ENCODE results near the gene OCSTAMP. TPM values are rescaled to one million over a fixed set of nuclear protein-coding genes. Genes with fewer than 3 reads are reported as not detected.
A peak's percentile ranks its signal among the peaks of the same experiment; 100 is the strongest.

The OCSTAMP gene
- total RNA-seq, 4 donors from 2014 or later: not detected

DNA sequence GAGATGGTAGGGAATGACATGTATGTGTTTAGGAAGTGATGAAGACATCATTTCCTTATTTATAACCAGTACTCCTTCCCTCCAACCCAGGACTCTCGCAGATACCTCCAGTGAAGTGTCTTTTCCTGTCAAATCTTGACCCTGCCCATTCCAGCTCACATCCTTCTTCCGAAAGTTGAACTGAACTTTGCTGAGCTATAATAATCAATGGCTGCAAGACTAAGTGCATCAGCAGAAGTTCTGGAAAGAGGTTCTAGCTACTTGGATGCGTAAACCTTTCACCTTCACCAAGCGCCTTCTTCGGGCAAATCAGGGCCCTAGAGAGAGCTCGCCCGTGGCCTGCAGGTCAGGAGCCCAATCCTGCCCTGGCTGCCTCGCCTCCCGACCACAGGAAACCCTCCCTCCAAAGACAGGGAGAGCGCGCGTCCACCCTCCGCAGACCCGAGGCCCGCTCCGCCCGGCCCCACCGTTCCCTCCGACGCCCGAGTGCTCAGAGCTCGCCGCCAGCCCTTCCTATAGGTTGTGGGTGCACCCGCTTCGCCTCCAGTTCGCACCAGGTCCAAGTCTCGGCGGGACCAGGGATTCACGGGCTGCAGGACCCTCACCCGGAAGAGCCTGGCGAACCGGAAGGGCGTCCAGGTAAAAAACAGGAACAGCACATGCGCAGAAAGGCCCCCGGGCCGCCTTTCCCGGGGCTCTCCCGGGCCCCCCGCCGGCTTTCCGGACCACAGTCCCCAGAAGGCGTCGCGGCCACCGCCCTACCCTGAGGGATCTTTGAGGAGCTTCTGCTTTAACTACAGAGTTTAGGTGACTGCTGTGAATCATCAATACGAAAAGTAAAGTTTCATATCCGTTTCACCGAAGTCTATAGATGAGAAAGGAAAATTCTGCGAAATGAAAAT is 37.3 kb downstream of the OCSTAMP start, which contains the start of gene ZNF334:
ZNF334 (minus strand) TSS at position 617 of the 902 bp plus-strand sequence. CDS start 1,457 bp downstream, outside the sequence.
- peaks cover 4 to 11% (median 8%) of the 10 kb centered on the region in 4 donors for H3K4me1 ChIP-seq
- 7% methylated on average over 22 of the region's 49 CpGs for WGBS
- no peaks in the 10 kb centered on the region for H3K9me3 ChIP-seq
- peak within 1 kb of the TSS; percentile 40 to 71 (median 48) for H3K27ac ChIP-seq (replicated peaks in 1 of 4)
- H3K4me3 ChIP-seq: peak within 1 kb of the TSS; percentile 55 to 78 (median 66)
- TF ChIP-seq, protein P1, sequence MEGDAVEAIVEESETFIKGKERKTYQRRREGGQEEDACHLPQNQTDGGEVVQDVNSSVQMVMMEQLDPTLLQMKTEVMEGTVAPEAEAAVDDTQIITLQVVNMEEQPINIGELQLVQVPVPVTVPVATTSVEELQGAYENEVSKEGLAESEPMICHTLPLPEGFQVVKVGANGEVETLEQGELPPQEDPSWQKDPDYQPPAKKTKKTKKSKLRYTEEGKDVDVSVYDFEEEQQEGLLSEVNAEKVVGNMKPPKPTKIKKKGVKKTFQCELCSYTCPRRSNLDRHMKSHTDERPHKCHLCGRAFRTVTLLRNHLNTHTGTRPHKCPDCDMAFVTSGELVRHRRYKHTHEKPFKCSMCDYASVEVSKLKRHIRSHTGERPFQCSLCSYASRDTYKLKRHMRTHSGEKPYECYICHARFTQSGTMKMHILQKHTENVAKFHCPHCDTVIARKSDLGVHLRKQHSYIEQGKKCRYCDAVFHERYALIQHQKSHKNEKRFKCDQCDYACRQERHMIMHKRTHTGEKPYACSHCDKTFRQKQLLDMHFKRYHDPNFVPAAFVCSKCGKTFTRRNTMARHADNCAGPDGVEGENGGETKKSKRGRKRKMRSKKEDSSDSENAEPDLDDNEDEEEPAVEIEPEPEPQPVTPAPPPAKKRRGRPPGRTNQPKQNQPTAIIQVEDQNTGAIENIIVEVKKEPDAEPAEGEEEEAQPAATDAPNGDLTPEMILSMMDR (IDR thresholded peaks at IDR 0.05): no peak
- TF ChIP-seq EP300 (IDR thresholded peaks at IDR 0.05) (no peak), POLR2AphosphoS5 (IDR thresholded peaks at IDR 0.05) (peak; percentile 48 to 54)
- no peak for DNase-seq (ENCODE audit: extremely low spot score)
- H3K27me3 ChIP-seq: peaks cover 0 to 22% (median 0%) of the 10 kb centered on the region in 4 donors
- H3K36me3 ChIP-seq: no peaks in the 10 kb centered on the region
- intact Hi-C loops (cut with DNase I): no loop called here

- no peak overlapping the region for H3K27ac ChIP-seq (replicated peaks in 1 of 4)
- no peaks in the 10 kb centered on the region for H3K9me3 ChIP-seq
- no peaks in the 10 kb centered on the region for H3K27me3 ChIP-seq
- DNase-seq (ENCODE audit: extremely low spot score): no peak
- H3K36me3 ChIP-seq: no peaks in the 10 kb centered on the region
- 77% methylated on average over 2 of the region's 2 CpGs for WGBS
- intact Hi-C loops (cut with DNase I): no loop called here
- H3K4me1 ChIP-seq: peaks cover 4 to 11% (median 8%) of the 10 kb centered on the region in 4 donors
- no peak overlapping the region for H3K4me3 ChIP-seq
- TF ChIP-seq POLR2AphosphoS5 (IDR thresholded peaks at IDR 0.05) (no peak), EP300 (IDR thresholded peaks at IDR 0.05) (no peak), POLR2A (IDR thresholded peaks at IDR 0.05; ENCODE audit: low read depth) (no peak)
- TF ChIP-seq, protein P1 (IDR thresholded peaks at IDR 0.05): no peak
These were observed 40.9 kb downstream of the OCSTAMP start for GRCh38 chr20:46509523-46509922.

DNA sequence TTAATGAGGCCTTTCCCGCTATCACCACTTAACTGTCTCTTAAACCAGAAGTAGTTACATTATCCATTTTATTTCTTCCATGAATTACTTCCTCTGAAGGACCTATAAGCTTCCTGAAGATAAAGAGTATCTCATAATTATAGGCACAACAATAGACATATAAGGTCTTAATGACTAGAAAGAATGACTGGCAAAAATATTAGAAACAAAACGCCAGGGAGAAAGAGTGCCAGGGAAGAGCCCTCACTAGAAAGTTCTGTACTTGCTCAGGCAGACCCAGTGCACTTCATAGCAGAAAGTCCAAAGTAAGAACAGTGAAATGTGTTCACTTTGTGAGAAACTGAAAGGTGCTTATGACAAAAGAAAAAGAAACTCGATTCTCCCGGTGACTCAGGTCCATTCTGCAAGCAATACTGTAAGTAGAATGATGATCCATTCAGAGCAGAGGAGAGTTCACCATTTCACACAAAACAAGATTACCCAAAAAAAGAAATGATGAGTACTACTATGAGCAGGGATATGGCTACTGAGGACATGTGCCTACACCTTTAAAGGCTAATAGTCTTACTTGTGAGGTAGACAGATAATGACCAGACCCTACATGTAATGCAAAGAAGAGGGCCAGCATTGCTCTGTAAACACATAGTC is 42.6 kb downstream of the OCSTAMP start:
- Histone ChIP-seq H3K9me3 (peaks cover 0 to 4% (median under 1%) of the 10 kb centered on the region in 4 donors), H3K36me3 (no peaks in the 10 kb centered on the region), H3K27ac (replicated peaks in 1 of 4) (no peak overlapping the region), H3K27me3 (no peaks in the 10 kb centered on the region), H3K4me3 (no peak overlapping the region), H3K4me1 (peaks cover 0 to 6% (median 4%) of the 10 kb centered on the region in 4 donors)
- intact Hi-C loops (cut with DNase I): no loop called here
- DNase-seq (ENCODE audit: extremely low spot score): no peak
- 88% methylated on average over 4 of the region's 4 CpGs for WGBS
- TF ChIP-seq POLR2A (IDR thresholded peaks at IDR 0.05; ENCODE audit: low read depth) (no peak), POLR2AphosphoS5 (IDR thresholded peaks at IDR 0.05) (no peak), EP300 (IDR thresholded peaks at IDR 0.05) (no peak)
- TF ChIP-seq, protein P1 (IDR thresholded peaks at IDR 0.05): no peak

DNA sequence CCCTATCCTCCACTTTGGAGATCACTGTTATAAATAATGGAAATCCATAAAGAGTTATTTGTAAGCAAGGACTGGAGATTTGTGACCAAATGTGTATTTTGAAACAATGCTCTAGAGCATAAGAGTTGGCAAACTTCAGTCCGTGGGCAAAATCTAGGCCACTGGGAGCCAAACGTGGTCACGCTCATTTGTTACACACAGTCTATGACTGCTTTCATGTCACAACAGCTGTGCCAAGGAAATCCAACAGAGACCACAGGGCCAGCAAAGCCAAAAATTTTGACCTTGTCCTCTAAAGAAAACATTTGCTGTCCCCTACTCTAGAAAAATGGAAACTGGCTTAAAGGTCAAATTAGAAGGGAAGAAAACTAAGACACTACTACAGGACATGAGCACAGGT is 44.9 kb downstream of the OCSTAMP start:
- Histone ChIP-seq H3K27me3 (no peaks in the 10 kb centered on the region), H3K4me3 (no peak overlapping the region), H3K27ac (replicated peaks in 1 of 4) (no peak overlapping the region), H3K36me3 (no peaks in the 10 kb centered on the region), H3K9me3 (peaks cover 0 to 26% (median 21%) of the 10 kb centered on the region in 4 donors), H3K4me1 (no peaks in the 10 kb centered on the region)
- 92% methylated on average over 3 of the region's 3 CpGs for WGBS
- intact Hi-C loops (cut with DNase I): no loop called here
- DNase-seq (ENCODE audit: extremely low spot score): no peak
- TF ChIP-seq EP300 (IDR thresholded peaks at IDR 0.05): no peak
- TF ChIP-seq POLR2A (IDR thresholded peaks at IDR 0.05; ENCODE audit: low read depth): no peak
- TF ChIP-seq, protein P1 (IDR thresholded peaks at IDR 0.05): no peak
- TF ChIP-seq POLR2AphosphoS5 (IDR thresholded peaks at IDR 0.05): no peak

Measured in esophagus muscularis mucosa (tissue), 4 donors.